GM20000 (cell line): ENCODE data around the gene ZC3HAV1.

ENCODE experiments used
- DNase-seq: peaks from one replicate; pipeline ENCODE4 v3.0.0; 2012; ENCODE audit warnings: low spot score
- CTCF ChIP-seq: IDR thresholded peaks from 2 replicates; pipeline ENCODE4 v1.5.1; 2012; ENCODE audit warnings: mild to moderate bottlenecking, control low read depth; ENCODE audit errors: extremely low read depth, missing control alignments

Gene ZC3HAV1

GRCh38 chr7:139117599-139118233 is 8.2 kb upstream of the ZC3HAV1 start:
- no peak for TF ChIP-seq CTCF
- DNase-seq, result no peak

- no peak for DNase-seq
- no peak for TF ChIP-seq CTCF
These were observed 7.5 kb upstream of the ZC3HAV1 start for GRCh38 chr7:139116999-139117398.

- TF ChIP-seq CTCF, result no peak
- DNase-seq, result no peak
These were observed 5.6 kb upstream of the ZC3HAV1 start for GRCh38 chr7:139115104-139115503.

- no peak for TF ChIP-seq CTCF
- no peak for DNase-seq
These were observed 5.1 kb upstream of the ZC3HAV1 start for GRCh38 chr7:139114585-139114984.

GRCh38 chr7:139114018-139114417 is 4.5 kb upstream of the ZC3HAV1 start:
- no peak for DNase-seq
- no peak for TF ChIP-seq CTCF

GRCh38 chr7:139112741-139113250 is 3.3 kb upstream of the ZC3HAV1 start:
- DNase-seq, result no peak

GRCh38 chr7:139112316-139112715 is 2.8 kb upstream of the ZC3HAV1 start:
- no peak for DNase-seq
- TF ChIP-seq CTCF, result no peak

More at GRCh38 chr7:139112741-139113250, 3.3 kb upstream of the ZC3HAV1 start:
- no peak for TF ChIP-seq CTCF
